ENCODE measurements around the gene MS4A4E.

The MS4A4E gene

GRCh38 chr11:60252213-60253108 is 9.5 kb upstream of the MS4A4E start:
- TF ChIP-seq ZNF274 (IDR thresholded peaks at IDR 0.05; ENCODE audit: low read depth, low read length) = no peak
- no peak overlapping the region for H3K4me3 ChIP-seq (ENCODE audit: low read length)

- no peak for TF ChIP-seq ZNF274 (IDR thresholded peaks at IDR 0.05; ENCODE audit: low read depth, low read length)
- no peak overlapping the region for H3K4me3 ChIP-seq (ENCODE audit: low read length)
Observed at GRCh38 chr11:60251485-60252212, 8.7 kb upstream of the MS4A4E start.

- TF ChIP-seq ZNF274 (IDR thresholded peaks at IDR 0.05; ENCODE audit: low read depth, low read length) = no peak
- no peak overlapping the region for H3K4me3 ChIP-seq (ENCODE audit: low read length)
Observed at GRCh38 chr11:60241786-60242185, 1.2 kb downstream of the MS4A4E start.

- no peak for TF ChIP-seq ZNF274 (IDR thresholded peaks at IDR 0.05; ENCODE audit: low read depth, low read length)
- no peak overlapping the region for H3K4me3 ChIP-seq (ENCODE audit: low read length)
Observed at GRCh38 chr11:60240662-60241061, 2.3 kb downstream of the MS4A4E start.

- no peak for TF ChIP-seq ZNF274 (IDR thresholded peaks at IDR 0.05; ENCODE audit: low read depth, low read length)
- no peak overlapping the region for H3K4me3 ChIP-seq (ENCODE audit: low read length)
Observed at GRCh38 chr11:60235321-60235720, 7.6 kb downstream of the MS4A4E start.

- no peak overlapping the region for H3K4me3 ChIP-seq (ENCODE audit: low read length)
- no peak for TF ChIP-seq ZNF274 (IDR thresholded peaks at IDR 0.05; ENCODE audit: low read depth, low read length)
Observed at GRCh38 chr11:60230681-60231080, 12.3 kb downstream of the MS4A4E start.

GRCh38 chr11:60222141-60222540 is 20.8 kb downstream of the MS4A4E start:
- no peak overlapping the region for H3K4me3 ChIP-seq (ENCODE audit: low read length)
- TF ChIP-seq ZNF274 (IDR thresholded peaks at IDR 0.05; ENCODE audit: low read depth, low read length) = no peak

GRCh38 chr11:60221692-60222091 is 21.2 kb downstream of the MS4A4E start:
- H3K4me3 ChIP-seq (ENCODE audit: low read length) = no peak overlapping the region
- TF ChIP-seq ZNF274 (IDR thresholded peaks at IDR 0.05; ENCODE audit: low read depth, low read length) = no peak

- TF ChIP-seq ZNF274 (IDR thresholded peaks at IDR 0.05; ENCODE audit: low read depth, low read length) = no peak
- H3K4me3 ChIP-seq (ENCODE audit: low read length) = no peak overlapping the region
Observed at GRCh38 chr11:60221181-60221580, 21.8 kb downstream of the MS4A4E start.

GRCh38 chr11:60214386-60214785 is 28.6 kb downstream of the MS4A4E start:
- TF ChIP-seq ZNF274 (IDR thresholded peaks at IDR 0.05; ENCODE audit: low read depth, low read length) = no peak
- no peak overlapping the region for H3K4me3 ChIP-seq (ENCODE audit: low read length)

- no peak overlapping the region for H3K4me3 ChIP-seq (ENCODE audit: low read length)
- no peak for TF ChIP-seq ZNF274 (IDR thresholded peaks at IDR 0.05; ENCODE audit: low read depth, low read length)
Observed at GRCh38 chr11:60211206-60211605, 31.7 kb downstream of the MS4A4E start.

GRCh38 chr11:60209977-60210376 is 33.0 kb downstream of the MS4A4E start:
- H3K4me3 ChIP-seq (ENCODE audit: low read length) = no peak overlapping the region
- no peak for TF ChIP-seq ZNF274 (IDR thresholded peaks at IDR 0.05; ENCODE audit: low read depth, low read length)

GRCh38 chr11:60208951-60209350 is 34.0 kb downstream of the MS4A4E start:
- H3K4me3 ChIP-seq (ENCODE audit: low read length) = no peak overlapping the region
- TF ChIP-seq ZNF274 (IDR thresholded peaks at IDR 0.05; ENCODE audit: low read depth, low read length) = no peak

GRCh38 chr11:60208146-60208895 is 34.6 kb downstream of the MS4A4E start:
- no peak overlapping the region for H3K4me3 ChIP-seq (ENCODE audit: low read length)
- TF ChIP-seq ZNF274 (IDR thresholded peaks at IDR 0.05; ENCODE audit: low read depth, low read length) = no peak
